DMS79 treated with DMSO at 0.1 percent for 48 hours (cell line): ENCODE results near the gene FAM53A.
A peak's percentile ranks its signal among the peaks of the same experiment; 100 is the strongest.

Experiments used
- DNase-seq: peaks from one replicate; lab custom pipeline; 2025; lab: John Stamatoyannopoulos, UW

FAM53A gene

DNA sequence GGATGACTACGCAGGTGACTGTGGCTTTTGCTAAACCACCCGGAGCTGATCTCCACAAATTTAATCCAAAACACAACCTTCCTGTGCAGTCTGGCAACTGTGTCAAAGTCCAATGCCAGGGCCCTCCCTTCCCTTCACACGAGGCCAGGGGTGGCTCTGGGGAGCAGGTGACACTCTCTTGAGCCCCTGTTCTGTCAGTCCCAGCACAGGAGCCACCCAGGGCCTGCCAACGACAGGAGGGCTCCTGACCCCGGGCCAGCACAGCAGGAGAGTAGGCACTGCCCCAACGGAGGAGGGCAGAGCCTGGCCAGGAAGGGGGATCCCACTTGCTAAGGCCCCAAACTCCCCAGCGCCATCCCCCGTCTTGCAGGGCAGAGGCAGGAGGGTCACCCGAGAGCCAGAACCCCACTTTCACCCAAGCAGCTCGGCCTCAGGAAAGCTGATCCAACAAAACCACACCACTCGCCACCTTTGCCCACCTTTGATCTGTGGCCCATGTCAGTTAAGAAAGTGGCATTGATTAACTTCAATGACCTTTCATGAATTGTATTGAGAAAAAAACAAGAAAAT is 44.7 kb downstream of the FAM53A start:
- DNase-seq: no peak

GRCh38 chr4:1638873-1639272 is 45.2 kb downstream of the FAM53A start:
- DNase-seq: no peak

DNA sequence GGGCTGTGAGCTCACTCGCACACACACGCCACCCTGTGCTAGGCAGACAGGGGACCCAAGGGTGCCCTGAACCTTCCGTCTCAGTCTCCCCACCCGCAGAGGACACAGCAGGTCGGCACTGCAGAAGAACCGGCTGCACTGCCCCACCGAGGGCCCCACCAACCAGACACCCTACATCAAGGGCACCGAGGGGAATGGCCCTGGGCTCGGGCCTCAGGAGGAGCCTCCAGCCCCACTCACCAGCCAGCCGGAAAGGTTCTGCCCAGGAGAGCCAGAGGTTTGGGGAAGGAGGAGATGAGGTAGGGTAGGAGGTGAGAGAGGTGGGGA is 45.9 kb downstream of the FAM53A start:
- DNase-seq: no peak

- no peak for DNase-seq
Measured at GRCh38 chr4:1637580-1638271, 46.4 kb downstream of the FAM53A start.

DNA sequence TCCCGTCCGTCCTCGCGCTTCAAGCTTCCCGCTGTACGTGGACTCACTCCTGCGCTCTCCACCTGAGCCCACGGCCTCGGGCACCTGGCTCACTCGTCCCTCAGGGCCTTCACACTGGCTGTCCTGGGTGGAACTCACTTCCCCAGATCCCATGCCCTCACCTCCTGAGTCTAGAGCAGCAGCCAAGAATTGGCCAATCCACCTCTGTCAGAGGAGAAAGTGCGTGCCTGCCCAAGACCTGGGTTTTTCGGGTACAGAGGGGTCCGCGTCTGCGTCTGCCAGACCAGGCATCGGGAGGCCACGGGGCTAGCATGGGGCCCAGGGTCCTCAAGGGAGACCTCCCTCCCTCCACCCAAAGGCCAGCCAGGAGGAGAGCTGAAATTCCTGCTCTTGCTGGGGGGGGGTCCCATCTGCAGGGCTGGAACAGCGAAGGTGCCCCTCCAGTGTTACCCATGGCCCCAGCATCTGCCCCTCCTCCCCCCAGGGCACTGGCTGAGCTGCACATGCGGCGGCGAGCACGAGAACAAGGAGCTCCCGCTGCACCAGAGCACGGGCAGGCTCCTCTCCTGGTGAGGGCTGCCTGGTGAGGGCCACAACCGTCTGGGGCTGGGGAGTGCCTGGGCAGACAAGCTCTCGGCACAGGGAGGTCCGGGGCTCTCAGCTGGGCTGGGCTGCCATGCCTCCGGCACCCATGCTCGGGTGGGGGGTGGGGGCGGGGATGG is 47.5 kb downstream of the FAM53A start:
- no peak for DNase-seq

DNA sequence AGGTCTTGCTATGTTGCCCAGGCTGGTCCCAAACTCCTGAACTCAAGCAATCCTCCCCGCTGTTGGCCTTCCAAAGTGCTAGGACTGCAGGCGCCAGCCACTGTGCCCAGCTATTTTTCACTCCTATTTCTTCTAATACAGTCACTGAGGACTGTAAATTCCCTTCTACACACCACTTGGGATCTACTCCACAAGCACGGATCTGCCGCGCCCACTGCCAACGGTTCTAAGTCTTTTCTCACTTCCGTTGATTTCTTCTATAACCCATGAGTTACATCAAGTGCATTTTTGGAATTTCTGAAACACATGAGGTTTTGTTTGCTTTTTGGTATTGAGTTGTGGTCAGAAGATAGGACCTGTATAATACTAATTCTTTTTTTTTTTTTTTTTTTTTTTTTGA is 48.6 kb downstream of the FAM53A start:
- DNase-seq: no peak

DNA sequence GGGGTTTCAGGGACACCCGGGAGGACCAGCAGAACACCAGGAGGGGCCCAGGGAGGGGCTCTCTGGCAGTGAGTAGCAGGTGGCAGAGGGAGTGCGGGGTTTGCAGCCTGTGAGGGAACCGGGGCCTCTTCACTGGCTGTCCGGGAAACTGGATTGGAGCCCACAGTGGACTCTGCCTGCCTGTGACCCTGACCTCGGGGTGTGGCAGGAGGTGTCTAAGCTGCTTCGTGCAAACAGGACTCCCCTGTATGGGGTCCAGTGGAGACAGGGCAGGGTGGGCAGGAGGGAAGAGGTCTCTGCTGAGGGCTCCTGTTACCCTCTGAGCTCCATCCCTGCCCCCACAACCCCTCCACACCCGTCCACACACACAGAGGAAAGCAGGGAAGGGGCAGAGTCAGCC is 50.1 kb downstream of the FAM53A start:
- no peak for DNase-seq

DNA sequence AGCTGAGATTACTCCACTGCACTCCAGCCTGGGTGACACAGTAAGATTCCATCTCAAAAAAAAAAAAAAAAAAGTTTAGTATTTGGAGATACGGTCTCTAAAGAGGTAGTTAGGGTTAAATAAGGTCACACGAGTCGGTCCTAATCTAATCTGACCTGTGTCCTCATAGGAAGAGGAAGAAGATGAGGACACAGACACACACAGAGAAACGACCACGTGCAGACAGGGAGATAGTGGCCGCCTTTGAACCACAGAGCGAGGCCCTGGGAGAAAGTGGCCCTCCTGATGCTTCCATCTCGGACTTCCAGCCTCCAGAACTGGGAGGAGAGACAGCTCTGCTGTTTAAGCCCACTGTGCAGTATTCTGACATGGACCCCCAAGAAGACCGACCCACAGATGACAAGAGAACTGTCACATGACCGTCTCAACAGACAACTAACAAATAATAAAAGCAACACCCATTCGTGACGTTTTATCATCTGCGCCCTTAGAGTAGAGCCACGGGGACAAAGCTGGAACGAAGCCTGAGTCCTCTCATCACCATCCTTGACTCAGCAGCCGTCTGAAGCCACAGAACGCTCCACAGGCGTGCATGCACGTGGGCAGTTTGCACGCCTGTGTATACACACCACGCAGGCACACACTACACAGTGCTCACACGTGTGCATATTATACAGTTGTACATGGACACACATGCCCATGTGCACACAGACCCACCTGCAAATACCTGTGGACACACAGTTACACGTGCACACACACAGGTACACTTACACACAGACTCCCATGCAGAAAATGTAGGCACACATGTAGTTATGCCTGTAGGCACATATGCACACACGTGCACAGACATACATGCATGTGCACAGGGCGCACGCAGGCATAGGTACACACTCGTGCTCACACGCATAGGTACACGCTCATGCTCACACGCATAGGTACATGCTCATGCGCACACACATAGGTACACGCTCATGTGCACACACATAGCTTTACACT is 51.7 kb downstream of the FAM53A start:
- no peak for DNase-seq

- no peak for DNase-seq
Measured at GRCh38 chr4:1631136-1631535, 53.0 kb downstream of the FAM53A start.

DNA sequence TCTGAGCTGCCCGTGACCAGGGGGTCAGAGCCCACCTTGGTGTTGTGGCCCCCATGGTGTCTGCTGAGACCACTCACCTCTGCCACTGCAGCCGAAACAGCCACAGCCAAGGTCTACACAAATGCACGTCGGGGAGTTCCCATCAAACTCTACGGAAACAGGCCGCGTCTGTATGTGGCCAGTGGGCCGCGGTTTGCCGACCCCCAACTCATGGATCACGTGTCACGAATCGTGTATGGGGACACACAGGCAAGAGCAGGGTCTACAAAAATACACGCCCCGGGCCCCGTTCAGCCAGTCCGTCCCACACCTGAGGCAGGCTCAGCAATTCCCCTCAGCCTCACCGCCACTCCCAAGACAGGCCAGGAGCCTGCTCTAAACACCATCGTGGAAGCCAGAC is 53.8 kb downstream of the FAM53A start:
- DNase-seq: no peak

DNA sequence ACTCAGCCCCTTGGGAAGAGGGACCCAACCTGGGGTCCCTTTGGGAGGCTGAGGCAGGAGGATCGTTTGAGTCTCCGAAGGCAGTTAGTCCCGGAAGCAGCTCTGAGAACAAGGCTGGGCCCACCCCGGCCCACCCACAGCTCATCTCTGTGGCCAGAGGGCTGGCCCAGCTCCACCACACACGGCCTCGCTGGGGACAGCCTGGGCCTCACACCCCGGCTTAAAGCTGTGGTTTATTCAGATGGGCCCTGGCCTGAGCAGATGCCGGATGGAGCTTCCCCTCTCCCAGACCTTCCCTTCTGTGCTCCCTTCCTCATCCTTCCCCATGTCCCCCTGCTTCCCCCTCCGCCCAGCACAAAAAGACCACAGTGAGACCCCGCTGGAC is 54.4 kb downstream of the FAM53A start:
- DNase-seq: no peak

- DNase-seq: peak; percentile 1
Measured at GRCh38 chr4:1628892-1629698, 55.0 kb downstream of the FAM53A start.

DNA sequence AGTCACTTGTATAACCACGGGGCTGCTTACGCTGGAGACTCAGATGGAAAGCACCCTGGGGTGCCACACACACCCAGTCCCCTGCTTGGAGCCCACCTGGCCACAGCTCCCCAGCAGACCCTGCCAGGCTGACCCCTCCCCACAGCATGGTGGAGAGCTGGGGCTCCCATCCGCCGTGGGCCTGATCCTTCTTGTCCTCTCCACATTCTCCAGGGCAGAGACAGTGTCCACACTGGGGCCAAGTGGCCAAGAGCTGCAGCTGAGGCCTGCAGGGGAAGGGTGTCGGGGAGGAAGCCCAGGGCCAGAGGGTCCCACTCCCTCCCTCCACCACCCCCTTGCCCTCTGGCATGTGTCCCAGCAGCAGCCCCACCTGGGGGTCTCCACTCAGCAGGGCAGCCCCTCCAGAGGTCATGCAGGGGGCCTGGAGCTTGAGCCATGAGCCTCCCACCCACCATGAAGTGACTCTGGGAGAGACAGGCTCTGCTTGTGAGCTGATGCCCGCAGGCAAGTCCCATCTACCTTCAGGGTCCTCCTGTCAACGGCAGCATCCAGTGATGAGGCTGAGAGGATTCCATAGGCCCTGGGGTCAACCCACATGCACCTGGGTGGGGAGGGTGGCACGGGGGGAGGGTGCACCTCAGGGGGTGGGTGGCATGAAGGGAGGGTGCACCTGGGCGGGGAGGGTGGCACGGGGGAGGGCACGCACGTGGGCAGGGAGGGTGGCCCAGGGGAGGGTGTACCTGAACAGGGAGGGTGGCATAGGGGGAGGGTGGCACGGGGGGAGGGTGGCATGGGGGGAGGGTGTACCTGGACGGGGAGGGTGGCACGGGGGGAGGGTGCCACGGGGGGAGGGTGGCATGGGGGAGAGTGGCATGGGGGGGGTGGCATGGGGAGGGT is 56.4 kb downstream of the FAM53A start:
- DNase-seq: no peak

DNA sequence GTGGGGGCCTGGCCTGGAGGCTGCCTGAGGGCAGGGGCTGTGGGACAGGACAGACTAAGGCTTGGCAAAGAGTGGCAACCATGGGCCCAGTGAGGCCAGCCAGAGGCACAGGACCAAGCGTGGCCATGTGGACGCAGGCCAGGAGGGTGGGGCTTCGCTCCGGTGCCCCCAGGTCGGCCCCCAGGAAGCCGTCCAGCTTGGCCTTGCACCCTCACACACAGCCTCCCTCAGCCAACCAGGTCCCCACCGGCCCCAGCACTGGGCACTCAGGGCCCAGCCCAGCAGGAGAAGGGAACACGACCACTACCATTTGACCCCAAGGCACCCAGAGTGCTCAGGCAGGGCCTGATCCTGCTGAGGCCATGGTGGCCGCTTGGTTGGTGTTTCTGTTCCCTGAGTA is 57.2 kb downstream of the FAM53A start:
- no peak for DNase-seq

DNA sequence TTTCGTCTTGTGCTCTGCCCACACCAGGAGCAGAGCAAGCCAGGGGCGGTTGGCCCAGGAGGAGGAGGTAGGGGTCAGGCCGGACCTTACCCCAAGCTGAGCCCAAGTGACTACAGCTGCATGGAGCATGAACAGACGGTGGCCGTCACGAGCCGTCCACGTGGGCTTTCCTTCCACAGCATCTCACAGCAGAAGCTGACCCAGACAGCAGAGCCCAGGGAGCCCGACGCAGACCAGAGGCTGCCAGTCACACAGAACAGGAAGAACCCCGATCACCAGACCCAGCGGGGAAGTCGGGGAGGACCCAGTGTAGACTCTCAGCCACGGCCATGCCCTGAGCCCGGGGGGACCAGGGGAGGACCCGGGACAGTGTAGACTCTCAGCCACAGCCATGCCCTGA is 58.0 kb downstream of the FAM53A start:
- no peak for DNase-seq

- DNase-seq: no peak
Measured at GRCh38 chr4:1625600-1626138, 58.4 kb downstream of the FAM53A start.

DNA sequence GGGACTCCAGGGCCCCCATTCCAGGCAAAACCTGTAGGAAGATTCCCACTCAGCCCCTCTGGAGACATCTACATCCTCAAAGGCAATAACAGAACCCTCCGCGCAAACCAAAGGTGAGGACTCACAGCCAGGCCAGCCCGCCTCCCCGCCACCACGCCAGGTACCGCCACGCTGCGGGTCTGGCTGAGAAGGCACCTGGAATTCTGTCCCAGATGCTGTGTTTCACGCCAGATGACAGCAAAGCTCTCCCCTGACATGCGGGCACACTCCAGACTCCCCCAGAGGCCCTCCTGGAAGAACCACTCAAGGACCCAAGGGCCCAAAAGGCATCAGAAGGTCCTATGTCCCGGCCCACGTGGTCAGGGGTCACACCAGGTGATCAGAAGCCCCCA is 59.6 kb downstream of the FAM53A start:
- no peak for DNase-seq

- no peak for DNase-seq
Measured at GRCh38 chr4:1623821-1624518, 60.1 kb downstream of the FAM53A start.

DNA sequence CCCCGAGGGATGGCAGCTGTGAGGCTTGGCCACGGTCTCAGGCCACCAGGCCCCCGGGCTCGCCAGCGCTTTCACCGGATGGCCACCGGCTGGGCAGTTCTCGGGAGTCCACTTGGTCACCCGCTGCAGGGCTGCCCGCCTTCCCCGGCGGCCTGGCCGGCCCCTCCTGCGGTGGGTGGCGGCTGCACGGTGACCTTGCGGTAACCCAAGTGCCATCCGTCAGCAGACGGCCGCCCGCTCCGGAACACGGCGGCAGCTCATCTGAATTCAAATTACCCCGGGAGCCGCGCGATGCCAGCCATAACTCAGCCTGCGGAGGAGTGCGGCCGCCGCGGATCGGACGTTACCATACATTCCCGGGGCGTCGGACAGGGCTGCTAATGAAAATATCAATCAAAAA is 60.7 kb downstream of the FAM53A start:
- DNase-seq: no peak

- no peak for DNase-seq
Measured at GRCh38 chr4:1622956-1623355, 61.2 kb downstream of the FAM53A start.
